Measurements from ENCODE around the gene EGFL8.
"Not testable (repeated sequence)": the region's sequence is repeated elsewhere in the genome, so short reads cannot be mapped to it uniquely, and the experiment has no call there.

Gene EGFL8

DNA sequence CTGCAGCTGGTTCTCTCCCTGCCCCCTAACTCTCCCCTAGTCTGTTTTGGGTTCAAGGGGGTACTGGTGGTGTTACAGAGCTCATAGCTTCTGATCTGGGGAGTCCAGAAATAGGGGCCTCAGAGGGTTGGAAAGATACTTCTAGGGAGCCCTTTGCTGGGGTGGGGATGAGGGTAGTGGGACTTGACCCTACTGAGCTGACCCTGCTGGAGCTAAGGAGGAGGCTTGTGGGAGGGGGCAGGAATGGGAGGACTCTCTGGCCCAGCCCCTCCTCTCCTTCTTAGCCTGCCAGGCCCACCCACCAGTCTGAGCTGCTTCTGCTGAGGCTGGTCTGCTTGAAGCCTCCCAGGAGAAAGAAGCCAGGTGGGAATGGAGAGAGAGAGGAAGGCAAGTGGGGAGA lies at the start of gene EGFL8:
Gene EGFL8 (plus strand): TSS at position 301 of the 400 bp plus-strand sequence. CDS start 1,571 bp downstream, outside the sequence.
- no peak for DNase-seq

DNA sequence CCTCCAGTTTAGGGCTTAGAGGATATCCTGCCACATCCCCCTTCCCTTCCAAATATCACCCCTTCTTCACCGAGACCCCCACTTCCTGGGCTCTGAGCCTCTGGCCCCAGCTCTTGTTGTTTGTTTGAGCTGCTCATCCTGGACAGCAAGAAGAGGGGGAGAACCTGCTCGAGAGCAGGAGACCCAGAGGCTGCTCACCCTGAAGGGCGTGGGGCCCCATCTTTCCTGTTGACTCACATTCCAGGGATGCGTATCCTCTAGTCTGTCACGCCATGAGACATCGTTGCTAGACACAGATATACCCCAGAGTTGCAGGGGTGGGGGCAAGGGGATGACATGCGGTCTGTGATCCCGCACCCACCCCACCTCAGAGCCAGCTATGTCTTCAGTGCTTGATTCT lies 49.6 kb upstream of the EGFL8 start:
- DNase-seq: peak; percentile 95

DNA sequence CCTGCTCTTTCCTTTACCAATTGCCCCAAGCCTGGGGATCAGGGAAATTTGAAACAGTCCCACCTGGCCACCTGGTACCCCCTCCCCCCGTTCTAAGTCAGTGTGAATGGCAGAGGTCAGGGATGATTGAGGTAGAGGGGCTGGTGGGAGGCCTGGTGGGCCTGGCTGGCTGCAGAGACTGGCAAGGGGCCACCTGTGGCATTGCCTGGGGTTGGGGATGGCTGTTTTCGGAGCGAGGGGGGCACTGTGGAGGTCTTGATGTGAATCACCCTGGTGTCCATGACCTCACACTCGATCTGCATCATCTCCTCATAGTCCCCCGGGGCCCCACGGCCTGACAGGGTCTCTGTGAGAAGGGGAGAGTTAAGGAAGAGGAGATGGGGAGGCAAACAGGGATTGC lies 48.8 kb upstream of the EGFL8 start:
- DNase-seq: no peak

DNA sequence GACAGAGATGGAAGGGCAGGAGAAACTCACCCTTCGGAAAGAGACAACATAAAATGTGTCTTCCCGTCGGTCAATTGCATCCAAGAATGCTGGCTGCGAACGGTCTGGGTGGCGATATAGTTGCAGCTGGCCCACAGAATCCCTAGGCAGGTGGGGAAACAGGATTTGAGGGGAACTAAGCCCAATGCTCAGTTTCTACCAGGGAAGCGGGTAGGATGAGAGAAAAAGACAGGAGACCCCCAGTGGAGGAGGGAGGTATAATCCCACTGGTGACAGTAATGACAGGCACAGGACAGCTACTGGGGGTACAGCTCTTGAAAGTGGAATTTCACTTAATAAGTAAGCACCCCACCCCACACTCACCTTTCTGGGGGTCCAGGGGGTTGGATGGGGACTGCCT lies 47.7 kb upstream of the EGFL8 start:
- DNase-seq: no peak

DNA sequence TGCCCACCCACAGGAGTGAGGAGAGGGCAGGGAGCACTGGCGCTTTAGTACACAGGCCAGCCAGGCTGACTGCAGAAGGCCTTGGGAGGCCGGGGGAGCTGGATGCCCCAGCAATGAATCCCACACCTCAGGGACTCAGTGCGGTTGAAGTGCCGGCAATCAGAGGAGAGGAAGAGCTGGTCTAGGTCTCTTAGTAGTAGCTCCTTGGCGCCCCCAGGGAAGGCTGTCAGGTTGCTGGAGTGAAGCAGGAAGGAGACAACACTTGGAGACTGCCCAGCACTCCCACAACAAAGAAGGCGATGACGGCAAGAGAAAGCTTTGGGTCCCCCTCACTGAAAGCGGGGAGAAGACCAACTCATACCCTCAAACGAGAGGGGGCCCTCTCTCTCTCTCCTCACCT lies 46.9 kb upstream of the EGFL8 start:
- peak; percentile 69 for DNase-seq

DNA sequence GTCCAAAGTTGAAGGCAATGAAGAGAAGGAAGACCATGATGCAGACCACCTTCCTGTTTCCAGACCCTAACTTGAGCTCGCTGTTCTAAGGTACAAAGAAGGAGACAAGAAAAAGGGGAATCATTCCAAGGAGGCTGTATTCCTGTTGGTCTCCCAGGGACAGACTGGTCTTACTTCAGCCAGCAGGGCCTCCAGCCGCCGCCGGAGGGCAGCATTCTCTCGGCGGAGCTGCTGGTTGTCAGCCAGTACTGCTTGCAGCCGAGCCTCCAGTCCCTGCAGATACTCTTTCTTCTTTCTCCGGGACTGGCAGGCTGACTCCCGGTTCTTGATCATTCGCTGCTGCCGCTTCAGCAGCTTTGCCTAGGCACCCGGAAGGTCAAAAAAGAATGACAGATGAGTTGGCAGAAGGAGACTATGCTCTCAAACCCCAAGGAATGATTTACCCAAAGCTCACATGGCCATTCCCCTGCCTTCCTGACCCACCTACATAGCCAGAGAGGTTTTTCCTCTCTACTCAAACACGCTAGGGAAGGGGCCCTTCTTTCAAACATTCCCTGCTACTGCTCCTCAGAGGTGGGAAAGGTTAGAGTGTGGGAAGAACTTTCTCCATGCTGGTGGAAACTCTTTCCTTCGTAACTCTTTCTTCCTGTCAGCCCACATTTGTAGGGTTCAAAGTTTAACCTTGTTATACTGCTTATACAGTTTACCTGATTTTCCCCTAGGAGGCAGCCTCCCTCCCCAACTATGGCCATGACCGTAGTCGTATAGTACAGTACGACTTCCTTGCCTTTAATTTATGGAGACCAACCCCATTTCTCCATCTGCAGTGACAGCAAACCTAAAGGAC lies 45.4 kb upstream of the EGFL8 start:
- peak; percentile 76 for DNase-seq

DNA sequence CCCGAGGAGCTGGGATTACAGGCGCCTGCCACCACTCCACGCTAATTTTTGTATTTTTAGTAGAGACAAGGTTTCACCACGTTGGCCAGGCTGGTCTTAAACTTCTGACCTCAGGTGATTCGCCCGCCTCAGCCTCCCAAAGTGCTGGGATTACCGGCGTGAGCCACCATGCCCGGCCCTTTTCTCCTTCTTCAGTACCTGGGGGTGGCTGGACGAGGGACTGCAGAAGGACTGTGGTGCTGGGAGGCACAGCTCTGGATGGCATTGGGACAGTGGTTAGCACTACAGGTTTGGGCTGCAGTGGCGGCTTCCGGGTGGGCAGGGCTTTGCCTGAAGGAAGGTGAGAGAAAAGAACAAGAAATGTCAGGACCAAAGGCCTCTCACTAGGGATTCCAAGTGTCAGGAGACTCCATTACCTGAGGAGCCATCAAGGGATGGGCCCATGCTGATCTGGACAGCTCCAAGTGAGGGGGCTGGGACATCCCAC lies 43.8 kb upstream of the EGFL8 start:
- no peak for DNase-seq

DNA sequence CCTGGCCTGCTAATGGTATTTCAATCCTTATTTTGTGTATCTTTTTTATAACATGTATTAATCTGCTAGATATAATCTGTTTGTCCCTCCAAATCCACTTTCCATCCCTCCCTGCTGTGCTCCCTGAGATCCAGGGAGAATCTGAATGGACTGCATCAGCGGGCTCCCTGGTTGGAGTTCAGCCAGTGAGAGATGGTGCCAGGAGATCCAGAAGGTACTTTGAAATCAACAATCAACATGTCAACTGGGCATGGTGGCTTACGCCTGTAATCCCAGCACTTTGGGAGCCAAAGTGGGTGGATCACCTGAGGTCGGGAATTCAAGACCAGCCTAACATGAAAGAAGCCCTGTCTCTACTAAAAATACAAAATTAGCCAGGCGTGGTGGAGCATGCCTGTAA lies 40.7 kb upstream of the EGFL8 start:
- DNase-seq: no peak

DNA sequence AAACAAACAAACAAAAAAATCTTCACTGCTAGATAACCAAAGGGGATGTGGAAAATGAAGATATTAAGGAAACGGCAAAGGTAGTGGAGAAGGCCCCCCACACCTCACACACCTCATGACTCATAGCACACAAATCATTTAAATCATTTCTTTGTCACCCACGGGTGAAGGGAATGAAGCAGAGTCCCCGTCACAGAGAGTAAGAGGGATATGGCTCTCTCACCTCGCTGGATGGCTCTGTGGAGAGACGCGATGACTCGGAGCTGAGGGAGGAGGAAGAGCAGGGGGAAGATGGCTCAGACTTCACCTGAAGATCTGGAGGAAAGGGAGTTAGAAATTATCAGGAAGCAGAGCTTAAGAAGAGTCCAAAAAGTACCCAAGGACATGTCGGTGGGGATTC lies 37.5 kb upstream of the EGFL8 start:
- no peak for DNase-seq

DNA sequence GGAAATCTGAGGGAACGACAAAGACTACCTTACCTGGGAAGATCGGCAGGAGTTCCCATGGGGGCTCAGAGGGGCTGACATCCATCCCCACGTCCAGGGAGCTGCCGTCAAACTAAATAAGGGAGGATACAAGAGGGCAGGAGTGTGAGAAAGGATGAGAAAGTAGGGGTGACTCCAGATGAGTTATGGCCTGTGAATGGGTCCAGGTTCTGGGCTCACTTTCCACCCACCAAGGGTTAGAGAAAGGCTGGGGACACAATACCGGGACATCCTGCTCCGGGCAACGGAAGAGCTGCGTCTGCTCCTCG lies 37.0 kb upstream of the EGFL8 start:
- DNase-seq: no peak

DNA sequence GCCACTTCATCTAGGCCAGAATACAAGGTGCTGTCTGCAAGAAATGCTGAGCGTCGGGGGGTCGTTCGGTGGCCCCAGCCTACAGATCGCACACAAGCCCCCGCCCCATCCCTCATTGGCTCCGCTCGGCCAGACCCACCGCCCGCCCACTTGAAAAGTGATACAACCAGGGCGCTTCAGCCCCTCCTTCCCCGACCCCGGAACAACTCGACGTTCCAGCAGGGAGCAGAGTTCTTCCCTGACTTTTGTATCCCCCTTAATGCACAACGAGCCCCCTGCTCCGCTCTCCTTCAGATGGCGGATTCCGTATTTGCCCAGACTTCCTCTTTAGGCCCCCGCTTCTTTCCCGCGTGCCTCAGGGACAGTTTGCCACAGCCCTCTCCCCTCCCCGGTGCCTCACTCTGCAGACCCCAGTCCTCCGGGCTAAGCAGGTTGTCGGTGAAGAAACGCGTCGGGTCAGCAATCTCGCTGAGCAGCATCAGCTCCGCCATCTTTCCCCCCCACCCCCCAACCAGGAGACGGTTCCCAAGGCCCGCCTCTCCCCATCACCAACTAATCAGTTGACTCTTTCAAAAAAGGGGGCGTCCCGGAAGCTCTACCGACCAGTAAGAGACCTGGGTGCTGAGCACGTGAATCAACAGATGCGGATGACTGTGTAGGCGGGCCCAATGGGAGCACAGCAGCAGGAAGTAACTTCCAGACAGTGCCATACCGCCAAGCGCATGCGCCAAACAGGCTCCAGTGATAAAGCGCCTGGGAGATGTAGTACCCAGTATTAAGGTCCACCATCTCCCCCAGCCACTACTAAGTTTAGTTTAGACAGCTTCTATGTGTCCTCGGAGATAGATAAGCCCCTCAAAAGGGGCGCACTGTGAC lies 36.4 kb upstream of the EGFL8 start, which contains the start of gene ATF6B:
Gene ATF6B (minus strand): TSS at position 530 of the 876 bp plus-strand sequence. CDS start 39 bp downstream, at position 491.
- peak; percentile 99 for DNase-seq

DNA sequence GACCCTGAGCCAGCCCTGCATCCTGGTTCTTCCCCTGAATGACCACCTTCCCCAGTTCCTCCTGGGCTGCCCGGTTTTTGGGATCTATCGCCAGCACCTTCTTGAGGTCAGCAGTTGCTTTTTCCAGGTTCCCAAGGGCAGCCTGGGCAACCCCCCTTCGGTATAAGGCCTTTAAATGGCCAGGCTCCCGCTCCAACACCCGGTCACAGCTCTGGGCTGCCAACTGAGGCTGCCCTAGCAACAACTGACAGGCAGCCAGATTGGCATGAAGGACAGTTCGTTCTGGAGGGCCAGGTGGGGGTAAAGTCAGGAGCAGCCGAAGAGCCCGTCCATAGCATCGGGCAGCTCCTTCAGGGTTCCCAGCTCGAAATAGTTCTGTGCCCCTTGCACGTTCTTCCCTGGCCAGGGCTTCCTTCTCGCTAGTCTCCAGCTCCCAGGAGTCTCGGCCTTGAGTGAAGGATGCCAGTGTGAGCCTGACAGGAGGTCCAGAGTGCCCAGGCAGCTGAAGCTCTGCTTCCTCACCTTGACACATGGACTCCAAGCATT lies 35.6 kb upstream of the EGFL8 start:
- no peak for DNase-seq

DNA sequence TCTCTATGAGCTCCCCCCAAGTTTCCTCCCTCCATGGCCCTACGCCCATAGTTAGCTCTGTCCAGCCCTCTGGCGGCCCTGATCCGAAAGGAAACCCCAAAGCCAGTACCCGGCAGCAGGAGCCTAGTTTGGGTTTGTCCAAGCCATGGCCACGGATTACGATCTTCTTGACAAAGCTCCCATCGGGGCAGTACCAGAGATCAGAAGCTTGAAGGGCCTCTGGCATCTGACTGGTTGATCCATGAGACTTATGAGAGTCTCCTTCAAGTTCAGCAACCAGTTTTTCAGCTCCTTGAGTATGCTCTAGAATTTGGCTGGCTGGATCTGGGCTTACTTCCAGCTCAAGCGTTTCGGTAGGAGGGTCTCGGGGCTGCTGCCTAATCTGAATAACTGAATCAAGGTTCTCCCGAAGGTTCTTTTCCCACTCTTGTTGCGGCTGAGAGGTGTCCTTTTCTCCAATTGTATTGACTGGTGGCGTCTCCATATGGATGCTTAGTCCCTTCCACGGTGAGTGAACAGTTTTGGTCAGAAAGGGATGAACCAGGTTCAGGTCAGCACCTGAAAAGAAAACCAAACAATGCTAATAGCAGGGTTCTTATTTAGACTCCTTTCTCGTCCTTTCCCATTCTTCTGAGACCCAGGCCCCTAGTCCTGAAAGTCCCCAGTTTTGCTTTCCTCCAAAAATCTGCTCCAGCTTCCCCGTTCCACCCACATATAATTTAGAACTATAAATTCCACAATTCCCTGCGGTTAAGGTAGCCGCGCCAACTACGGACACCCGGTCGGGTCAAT lies 34.9 kb upstream of the EGFL8 start:
- DNase-seq: no peak

DNA sequence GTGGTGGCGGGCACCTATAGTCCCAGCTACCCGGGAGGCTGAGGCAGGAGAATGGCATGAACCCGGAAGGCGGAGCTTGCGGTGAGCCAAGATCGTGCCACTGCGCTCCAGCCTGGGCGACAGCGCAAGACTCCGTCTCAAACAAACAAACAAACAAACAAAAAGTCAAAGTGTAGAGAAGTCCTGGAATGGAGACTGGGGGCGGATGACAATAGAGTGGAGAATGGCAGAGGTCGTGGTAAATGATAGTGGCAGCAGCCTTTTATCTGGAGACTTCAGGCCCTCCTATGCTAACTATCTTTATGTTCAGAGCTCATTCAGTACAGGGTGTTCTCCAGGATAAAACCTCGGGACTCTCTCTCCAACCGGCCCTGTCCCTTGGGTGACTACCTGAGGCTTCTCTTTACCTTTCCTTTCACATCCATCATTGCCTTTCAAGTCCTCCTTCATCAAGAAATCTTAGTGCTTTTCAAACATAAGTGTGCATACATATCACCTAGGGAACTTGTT lies 32.9 kb upstream of the EGFL8 start:
- no peak for DNase-seq

DNA sequence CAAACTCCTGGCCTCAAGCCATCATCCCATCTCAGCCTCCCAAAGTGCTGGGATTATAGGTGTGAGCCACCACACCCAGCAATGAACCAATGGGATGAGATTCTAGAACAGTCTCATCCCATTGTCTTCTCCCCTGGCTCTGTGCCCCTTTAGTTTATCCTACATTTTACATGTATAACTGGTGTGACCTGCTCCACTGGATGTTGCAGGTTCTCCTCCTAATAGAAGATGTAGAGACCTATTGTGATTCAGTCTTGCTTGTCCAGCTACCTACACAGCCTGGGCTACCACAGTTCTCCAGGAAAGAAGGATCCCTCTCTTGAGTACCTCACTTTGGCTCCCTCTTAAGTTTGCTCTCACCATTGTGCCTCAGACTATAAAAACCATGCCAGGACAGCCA lies 32.3 kb upstream of the EGFL8 start:
- no peak for DNase-seq

DNA sequence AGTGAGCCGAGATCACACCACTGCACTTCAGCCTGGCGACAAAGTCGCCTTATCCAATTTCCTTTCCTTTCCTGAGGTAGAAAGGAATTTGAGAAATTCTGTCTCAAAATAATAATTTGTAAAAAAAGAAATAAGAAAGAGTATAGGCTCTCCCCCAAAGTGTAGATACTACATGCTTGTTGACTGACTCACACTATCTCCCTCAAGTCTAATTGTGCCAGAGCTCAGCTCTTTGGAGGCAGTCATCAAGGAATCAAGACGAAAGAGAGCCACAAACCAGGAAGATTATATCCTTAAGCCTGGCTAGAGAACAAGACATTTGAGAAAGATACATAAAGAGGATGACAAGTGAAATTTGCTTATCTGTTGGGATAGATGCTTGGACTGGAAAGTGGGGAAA lies 30.6 kb upstream of the EGFL8 start:
- peak; percentile 37 for DNase-seq

DNA sequence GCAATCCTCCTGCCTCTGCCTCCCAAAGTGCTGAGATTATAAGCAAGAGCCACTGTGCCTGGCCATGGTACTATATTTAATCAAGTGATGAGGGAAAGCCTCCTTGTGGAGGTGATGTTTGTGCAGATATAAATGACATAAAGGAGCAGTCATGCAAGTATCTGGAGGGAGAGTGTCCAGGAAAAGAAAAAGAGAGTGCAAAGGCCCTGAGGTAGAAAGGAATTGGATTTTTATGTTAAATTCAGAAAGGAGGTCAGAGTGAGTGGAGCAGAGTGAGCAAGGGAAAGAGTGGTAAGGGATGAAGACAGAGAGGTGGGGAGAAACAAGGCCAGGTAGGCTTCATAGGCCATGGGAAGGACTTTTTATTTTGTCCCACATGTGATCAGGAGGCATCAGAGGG lies 26.9 kb upstream of the EGFL8 start:
- DNase-seq: no peak

DNA sequence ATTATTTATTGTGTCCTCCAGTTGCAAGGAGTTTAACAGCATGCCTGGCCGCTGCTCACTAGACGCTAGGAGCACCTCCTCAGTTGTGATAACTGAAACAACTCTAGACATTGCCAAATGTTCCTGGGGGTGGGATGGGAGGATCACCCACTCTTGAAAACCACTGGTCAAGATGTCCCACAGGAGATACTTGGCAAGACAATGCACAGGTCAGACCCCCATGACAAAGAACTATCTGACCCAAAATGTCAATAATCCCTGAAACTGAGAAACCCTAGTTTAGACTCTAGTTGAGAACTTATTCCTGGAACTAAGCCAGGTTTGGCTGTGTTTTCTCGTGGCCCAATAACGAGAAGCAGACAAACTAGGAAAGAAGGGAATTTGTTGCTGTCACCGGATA lies 24.8 kb upstream of the EGFL8 start:
- no peak for DNase-seq

DNA sequence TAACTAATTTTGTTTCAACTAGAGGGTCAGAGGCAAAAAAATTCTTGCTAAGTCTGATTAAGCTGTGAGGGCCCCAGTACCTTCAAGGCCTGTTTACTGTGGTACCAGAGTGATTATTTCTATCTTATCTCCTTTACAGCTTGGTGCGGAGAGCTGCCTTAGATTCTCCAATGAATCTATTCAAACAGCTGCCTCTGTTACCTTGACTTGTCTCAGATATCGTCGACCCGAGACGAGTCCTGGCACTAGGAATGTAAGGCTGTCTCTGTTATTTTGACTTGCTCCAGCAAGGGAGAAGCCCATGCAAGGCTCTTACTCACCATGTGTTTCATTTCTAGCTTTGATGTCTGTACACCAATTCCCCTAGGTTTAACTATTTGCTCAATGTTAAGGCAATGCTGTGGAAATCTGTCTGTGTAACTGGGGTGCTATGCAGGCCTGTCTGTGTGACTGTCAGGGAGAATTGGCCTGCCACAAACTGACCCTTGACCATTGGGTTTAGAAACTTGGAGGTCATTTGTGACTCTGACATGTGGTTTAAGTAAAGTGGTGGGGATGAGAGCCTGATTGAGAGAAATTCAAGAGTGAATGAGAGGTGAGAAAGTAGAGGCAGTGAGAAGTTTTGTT lies 23.9 kb upstream of the EGFL8 start:
- DNase-seq: no peak

DNA sequence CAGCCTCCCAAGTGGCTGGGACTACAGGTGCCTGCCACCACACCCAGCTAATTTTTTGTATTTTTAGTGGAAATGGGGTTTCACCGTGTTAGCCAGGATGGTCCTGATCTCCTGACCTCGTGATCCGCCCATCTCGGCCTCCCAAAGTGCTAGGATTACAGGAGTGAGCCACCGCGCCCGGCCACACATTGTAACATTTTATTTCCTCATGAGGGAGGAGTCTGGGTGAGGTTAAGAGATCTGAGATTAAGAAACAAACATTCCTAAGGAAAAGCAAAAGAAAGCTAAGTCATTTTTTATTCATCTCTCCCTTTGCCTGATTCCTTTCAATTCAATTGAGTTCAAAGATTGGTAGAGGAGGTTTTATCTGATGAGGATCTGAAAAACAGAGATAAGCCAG lies 20.2 kb upstream of the EGFL8 start:
- DNase-seq: not testable (repeated sequence)

DNA sequence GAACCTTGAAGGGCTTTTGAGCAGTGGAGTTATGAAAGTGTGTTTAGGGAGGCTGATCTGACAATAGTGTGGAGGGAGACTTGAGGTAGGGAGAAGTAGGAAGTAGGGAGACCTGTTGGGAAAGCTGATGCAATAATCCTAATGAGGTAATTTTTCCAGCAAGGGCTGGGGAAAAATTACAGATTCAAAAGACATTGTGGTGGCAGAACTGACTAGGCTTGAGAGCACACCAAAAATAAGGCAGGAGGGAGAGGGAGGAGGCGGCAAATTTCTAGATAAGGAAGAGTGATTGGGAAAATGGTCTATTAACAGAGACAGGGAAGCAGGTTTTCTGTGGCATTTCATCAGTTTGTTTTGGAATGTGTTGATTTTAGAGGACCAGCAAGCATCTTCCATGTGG lies 18.1 kb upstream of the EGFL8 start:
- DNase-seq: peak; percentile 22

DNA sequence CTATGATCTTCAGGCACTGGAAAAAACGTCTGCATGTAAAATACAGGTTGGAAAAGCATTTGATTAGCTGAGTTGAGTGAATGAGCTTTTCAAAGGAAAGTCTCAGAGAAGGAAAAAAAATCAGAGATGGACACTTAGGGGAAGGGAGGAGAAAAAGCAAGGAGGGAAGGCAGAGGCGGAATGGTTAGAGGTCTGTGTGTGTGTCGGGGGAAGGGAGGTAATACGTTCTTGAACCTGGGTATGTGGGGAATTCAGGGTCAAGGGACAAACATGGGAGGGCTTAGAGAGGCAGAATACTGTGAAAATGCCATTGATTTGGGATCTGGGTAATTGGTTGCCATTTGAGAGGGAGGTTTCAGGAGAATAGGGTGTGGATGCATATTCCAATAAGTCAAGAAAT lies 17.7 kb upstream of the EGFL8 start:
- DNase-seq: no peak

All from NCI-H226 (cell line).